A673 (cell line): ENCODE data around the gene ABLIM3.

Experiments used
- CTCF ChIP-seq: fragments of 300-800, 200-600 bp; sonication (generic); conservative IDR thresholded peaks from 2 replicates; pipeline ENCODE4 v1.5.1; 2017; ENCODE audit warnings: low read depth, mild to moderate bottlenecking, antibody characterized with exemption, low read length, moderate library complexity, mixed read lengths
- EZH2 ChIP-seq: fragments of 200-600 bp; sonication (generic); IDR thresholded peaks from 2 replicates; pipeline ENCODE4 v1.6.1; 2017; ENCODE audit warnings: borderline replicate concordance, low read depth, mild to moderate bottlenecking, mixed read lengths, antibody characterized with exemption, low read length; ENCODE audit not compliant: poor library complexity, severe bottlenecking

DNA sequence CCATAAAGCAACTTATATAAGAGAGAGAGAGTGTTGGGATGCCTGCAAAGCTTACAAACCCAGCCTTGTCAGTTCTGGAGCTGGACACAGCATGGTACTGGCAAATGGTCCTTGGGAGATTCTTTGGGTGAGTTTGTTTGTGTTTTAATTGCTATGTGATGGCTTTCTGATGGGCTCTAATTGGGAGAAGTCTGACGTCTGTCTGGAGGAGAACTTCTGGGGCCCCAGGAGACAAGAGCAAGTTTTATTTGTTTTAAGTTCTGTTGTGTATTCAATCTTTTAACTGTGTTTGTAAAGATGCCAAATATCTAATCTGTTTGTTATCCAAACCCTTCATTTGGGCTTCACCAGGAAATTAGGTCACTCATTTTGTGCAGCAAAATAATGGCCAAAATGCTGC lies 80.0 kb downstream of the ABLIM3 start:
- no peak for TF ChIP-seq CTCF
- no peak for TF ChIP-seq EZH2
